ENCODE measurements around the gene NRXN3. TPM values are rescaled to one million over a fixed set of nuclear protein-coding genes. Genes with fewer than 3 reads are reported as not detected.

Gene NRXN3
- polyA plus RNA-seq, 1 experiment, result 1.1 TPM

DNA sequence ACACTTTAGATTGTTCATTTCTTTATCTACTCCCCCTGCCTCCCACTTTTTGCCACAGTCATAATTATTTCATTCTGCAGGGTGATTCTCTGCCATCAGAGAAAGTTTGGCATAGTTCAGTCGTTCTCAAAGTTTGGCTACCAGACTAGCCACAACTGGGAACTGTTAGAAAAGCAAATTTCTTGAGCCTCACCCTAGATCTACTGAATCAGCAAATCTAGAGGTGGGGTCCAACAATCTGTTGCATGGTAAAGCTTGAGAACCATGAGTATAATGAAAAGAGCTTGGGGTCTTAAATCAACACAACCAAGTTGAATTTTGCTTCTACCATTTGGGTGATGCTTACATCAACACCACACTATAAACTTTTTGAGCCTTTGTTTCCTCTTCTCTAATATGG, 172.7 kb downstream of the NRXN3 start:
- DNase-seq (ENCODE audit: low read depth, low spot score), result no peak
- ChIA-PET POLR2A (no interaction called here), CTCF (no interaction called here)
- no peaks in the 10 kb centered on the region for H3K27me3 ChIP-seq (ENCODE audit: control insufficient read depth, insufficient read depth, low read length)
- H3K9me3 ChIP-seq (ENCODE audit: control insufficient read depth, insufficient read depth, low read length), result peaks cover 22% of the 10 kb centered on the region
- TF ChIP-seq, protein P1, sequence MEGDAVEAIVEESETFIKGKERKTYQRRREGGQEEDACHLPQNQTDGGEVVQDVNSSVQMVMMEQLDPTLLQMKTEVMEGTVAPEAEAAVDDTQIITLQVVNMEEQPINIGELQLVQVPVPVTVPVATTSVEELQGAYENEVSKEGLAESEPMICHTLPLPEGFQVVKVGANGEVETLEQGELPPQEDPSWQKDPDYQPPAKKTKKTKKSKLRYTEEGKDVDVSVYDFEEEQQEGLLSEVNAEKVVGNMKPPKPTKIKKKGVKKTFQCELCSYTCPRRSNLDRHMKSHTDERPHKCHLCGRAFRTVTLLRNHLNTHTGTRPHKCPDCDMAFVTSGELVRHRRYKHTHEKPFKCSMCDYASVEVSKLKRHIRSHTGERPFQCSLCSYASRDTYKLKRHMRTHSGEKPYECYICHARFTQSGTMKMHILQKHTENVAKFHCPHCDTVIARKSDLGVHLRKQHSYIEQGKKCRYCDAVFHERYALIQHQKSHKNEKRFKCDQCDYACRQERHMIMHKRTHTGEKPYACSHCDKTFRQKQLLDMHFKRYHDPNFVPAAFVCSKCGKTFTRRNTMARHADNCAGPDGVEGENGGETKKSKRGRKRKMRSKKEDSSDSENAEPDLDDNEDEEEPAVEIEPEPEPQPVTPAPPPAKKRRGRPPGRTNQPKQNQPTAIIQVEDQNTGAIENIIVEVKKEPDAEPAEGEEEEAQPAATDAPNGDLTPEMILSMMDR (IDR thresholded peaks at IDR 0.05; ENCODE audit: low read depth, low read length), result no peak
- H3K4me3 ChIP-seq (ENCODE audit: low read depth, low read length), result no peak overlapping the region
- H3K27ac ChIP-seq (ENCODE audit: low read depth, low read length), result no peak overlapping the region

GRCh38 chr14:78344290-78344689, 174.1 kb downstream of the NRXN3 start:
- Histone ChIP-seq H3K27ac (ENCODE audit: low read depth, low read length) (no peak overlapping the region), H3K9me3 (ENCODE audit: control insufficient read depth, insufficient read depth, low read length) (peaks cover 27% of the 10 kb centered on the region), H3K27me3 (ENCODE audit: control insufficient read depth, insufficient read depth, low read length) (no peaks in the 10 kb centered on the region), H3K4me3 (ENCODE audit: low read depth, low read length) (no peak overlapping the region)
- no peak for DNase-seq (ENCODE audit: low read depth, low spot score)
- ChIA-PET POLR2A (no interaction called here), CTCF (no interaction called here)
- TF ChIP-seq, protein P1 (IDR thresholded peaks at IDR 0.05; ENCODE audit: low read depth, low read length), result no peak

- Histone ChIP-seq H3K9me3 (ENCODE audit: control insufficient read depth, insufficient read depth, low read length) (peaks cover 31% of the 10 kb centered on the region), H3K27me3 (ENCODE audit: control insufficient read depth, insufficient read depth, low read length) (no peaks in the 10 kb centered on the region), H3K4me3 (ENCODE audit: low read depth, low read length) (no peak overlapping the region), H3K27ac (ENCODE audit: low read depth, low read length) (no peak overlapping the region)
- CTCF ChIA-PET, result no interaction called here
- POLR2A ChIA-PET, result no interaction called here
- TF ChIP-seq, protein P1 (IDR thresholded peaks at IDR 0.05; ENCODE audit: low read depth, low read length), result no peak
- DNase-seq (ENCODE audit: low read depth, low spot score), result no peak
These were observed 175.1 kb downstream of the NRXN3 start for GRCh38 chr14:78345131-78345744.

DNA sequence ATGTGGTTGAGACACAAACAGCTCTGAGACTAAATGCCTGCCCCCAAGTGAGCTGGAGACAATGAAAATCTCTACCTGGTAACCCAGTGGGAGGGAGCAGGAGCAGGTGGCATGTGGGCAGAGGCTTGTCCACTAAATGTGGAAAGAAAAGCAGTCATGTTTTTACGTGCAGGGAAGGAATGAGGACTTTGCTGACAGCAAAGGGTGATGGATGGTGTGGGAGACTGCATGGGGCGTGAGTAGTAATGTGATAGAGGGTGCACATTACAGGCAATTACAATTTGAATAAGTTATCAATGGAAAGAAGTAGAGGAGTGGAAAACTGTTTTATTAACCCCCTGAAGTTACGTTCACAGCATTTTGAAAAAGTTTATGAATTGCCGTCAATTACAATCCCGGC, 176.6 kb downstream of the NRXN3 start:
- Histone ChIP-seq H3K4me3 (ENCODE audit: low read depth, low read length) (no peak overlapping the region), H3K27me3 (ENCODE audit: control insufficient read depth, insufficient read depth, low read length) (no peaks in the 10 kb centered on the region), H3K9me3 (ENCODE audit: control insufficient read depth, insufficient read depth, low read length) (peaks cover 33% of the 10 kb centered on the region), H3K27ac (ENCODE audit: low read depth, low read length) (no peak overlapping the region)
- TF ChIP-seq, protein P1 (IDR thresholded peaks at IDR 0.05; ENCODE audit: low read depth, low read length), result no peak
- POLR2A ChIA-PET, result no interaction called here
- CTCF ChIA-PET, result no interaction called here
- no peak for DNase-seq (ENCODE audit: low read depth, low spot score)

DNA sequence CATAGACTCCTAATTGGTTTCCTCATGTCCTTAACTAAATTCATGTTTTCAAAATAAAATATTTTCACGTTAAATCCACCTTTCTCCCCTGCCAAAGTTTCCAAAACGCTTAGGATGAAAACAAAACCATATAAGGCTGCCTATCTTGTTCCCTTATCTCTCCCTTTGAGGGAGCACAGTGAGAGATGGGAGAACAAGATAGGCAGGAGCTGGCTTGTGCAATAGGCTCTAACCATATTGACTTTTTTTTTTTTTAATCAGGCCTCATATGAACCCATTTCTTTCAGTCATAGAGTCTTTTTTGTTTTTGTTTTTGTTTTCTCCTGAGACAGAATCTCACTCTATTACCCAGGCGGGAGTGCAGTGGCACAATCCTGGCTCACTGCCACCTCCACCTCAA, 184.9 kb downstream of the NRXN3 start:
- ChIA-PET POLR2A (no interaction called here), CTCF (no interaction called here)
- DNase-seq (ENCODE audit: low read depth, low spot score), result no peak
- H3K9me3 ChIP-seq (ENCODE audit: control insufficient read depth, insufficient read depth, low read length), result peaks cover 25% of the 10 kb centered on the region
- no peak overlapping the region for H3K4me3 ChIP-seq (ENCODE audit: low read depth, low read length)
- H3K27me3 ChIP-seq (ENCODE audit: control insufficient read depth, insufficient read depth, low read length), result no peaks in the 10 kb centered on the region
- TF ChIP-seq, protein P1 (IDR thresholded peaks at IDR 0.05; ENCODE audit: low read depth, low read length), result no peak
- H3K27ac ChIP-seq (ENCODE audit: low read depth, low read length), result no peak overlapping the region

Measured in AG04450 (cell line).